Pancreas (tissue), 10 donors: ENCODE data around the gene SLC51A. TPM values are rescaled to one million over a fixed set of nuclear protein-coding genes. Genes with fewer than 3 reads are reported as not detected.

Source experiments
- ATAC-seq, 4 donors: fragments of 200-7000 bp; cut with Tn5 transposase; one replicate each; pipeline versions ENCODE4 v1.8.0 to v1.9.1; 2020; ENCODE audit warnings: mild to moderate bottlenecking in 4 of 4, moderate library complexity in 4 of 4
- DNase-seq, 6 donors: peaks; one replicate each; pipeline ENCODE4 v3.0.0-alpha.2; 2020
- FAIRE-seq: peaks from 2 replicates; lab custom pipeline; 2012; peaks lifted over from hg19 to GRCh38; lab: Jason Lieb, UNC
- H3K27ac ChIP-seq, 4 donors: fragments of 200-600 bp; sonication (generic); 1 replicate in 3 of 4; 2 replicates in 1 of 4; pipeline versions ENCODE4 v1.5.0 to v1.8.0; 2020
- H3K27me3 ChIP-seq, 4 donors: fragments of 200-600 bp; one replicate each; pipeline ENCODE4 v1.8.0; 2021
- H3K36me3 ChIP-seq, 3 donors: fragments of 200-600 bp; sonication (generic) in 1 of 3; one replicate each; pipeline versions ENCODE4 v1.5.0 to v1.8.0; 2020 to 2021
- H3K4me1 ChIP-seq, 3 donors: fragments of 200-600 bp; one replicate each; pipeline ENCODE4 v1.8.0; 2021
- H3K4me3 ChIP-seq, 4 donors: fragments of 200-600 bp; sonication (generic) in 2 of 4; one replicate each; pipeline versions ENCODE4 v1.5.0 to v1.8.0; 2020 to 2021
- H3K9me3 ChIP-seq, 4 donors: fragments of 200-600 bp; one replicate each; pipeline ENCODE4 v1.8.0; 2021
- WGBS, 2 donors: extraction: QIAGEN DNeasy Blood & Tissue Kit; methylation state at CpG; one replicate each; pipeline ENCODE4 v1.1.7; 2013; 5-methylcytosine and 5-hydroxymethylcytosine counted together
- intact Hi-C, 3 donors: fragments of 100-400 bp; cut with DNase I; formaldehyde crosslinking; loops; one replicate each; pipeline versions ENCODE4 v1.11.1 to v1.14.2; 2022
- polyA plus RNA-seq, 2 donors: library from polyadenylated mRNA; stranded (reverse); fragments of 200-250 nt; gene quantifications; one replicate each; pipeline ENCODE4 v1.2.3, GENCODE V29; 2013
- total RNA-seq, 6 donors: library from RNA; stranded (reverse); fragmentation: NEBNext Ultra II Directional in 4 of 6; extraction: Animal tissue kit (Norgen Biotek cat#: 25700) in 4 of 6; gene quantifications; one replicate each; pipeline versions ENCODE4 v1.2.1 to v1.2.4, GENCODE V29; 2021 to 2023
- TF ChIP-seq, protein P1 (sequence below), 4 donors: fragments of 200-600 bp; sonication (generic) in 3 of 4; IDR thresholded peaks; one replicate each; pipeline versions ENCODE4 v1.5.0 to v1.8.0; 2021; ENCODE audit warnings: antibody characterized with exemption in 4 of 4
- donor health status: healthy with polysubstance abuse.
- donor health status: DM: no; HTN: no; CAD: no; lungs with moderate emphysema.
- donor health status: DM: no; HTN: no; CAD: no.
- donor health status: control.
- donor health status: control.
- donor health status: Bipolar disorder and iron deficiency.
- donor health status: DM: yes; HTN: yes; CAD: no.
- donor health status: DM: no; HTN: no; CAD: no.
- donor health status: DM: no; HTN: no; CAD: no.
- donor health status: DM: yes; HTN: yes; CAD: no.

SLC51A gene
- total and polyA plus RNA-seq, 8 donors: 0.19 to 1.2 (median 0.30) TPM; not detected in 4

- no peak overlapping the region for H3K4me3 ChIP-seq
- WGBS, 2 donors: 35% methylated on average over 24 of the region's 24 CpGs
- TF ChIP-seq, protein P1, sequence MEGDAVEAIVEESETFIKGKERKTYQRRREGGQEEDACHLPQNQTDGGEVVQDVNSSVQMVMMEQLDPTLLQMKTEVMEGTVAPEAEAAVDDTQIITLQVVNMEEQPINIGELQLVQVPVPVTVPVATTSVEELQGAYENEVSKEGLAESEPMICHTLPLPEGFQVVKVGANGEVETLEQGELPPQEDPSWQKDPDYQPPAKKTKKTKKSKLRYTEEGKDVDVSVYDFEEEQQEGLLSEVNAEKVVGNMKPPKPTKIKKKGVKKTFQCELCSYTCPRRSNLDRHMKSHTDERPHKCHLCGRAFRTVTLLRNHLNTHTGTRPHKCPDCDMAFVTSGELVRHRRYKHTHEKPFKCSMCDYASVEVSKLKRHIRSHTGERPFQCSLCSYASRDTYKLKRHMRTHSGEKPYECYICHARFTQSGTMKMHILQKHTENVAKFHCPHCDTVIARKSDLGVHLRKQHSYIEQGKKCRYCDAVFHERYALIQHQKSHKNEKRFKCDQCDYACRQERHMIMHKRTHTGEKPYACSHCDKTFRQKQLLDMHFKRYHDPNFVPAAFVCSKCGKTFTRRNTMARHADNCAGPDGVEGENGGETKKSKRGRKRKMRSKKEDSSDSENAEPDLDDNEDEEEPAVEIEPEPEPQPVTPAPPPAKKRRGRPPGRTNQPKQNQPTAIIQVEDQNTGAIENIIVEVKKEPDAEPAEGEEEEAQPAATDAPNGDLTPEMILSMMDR (IDR thresholded peaks at IDR 0.05): no peak
- FAIRE-seq (no peak), ATAC-seq (peak; percentile 45 to 79 (median 62)), DNase-seq (peak in 1 of 6 donors; percentile 29)
- intact Hi-C loops: no loop called here
- no peaks in the 10 kb centered on the region for H3K27me3 ChIP-seq
- H3K9me3 ChIP-seq: no peaks in the 10 kb centered on the region
- peaks cover 0 to 3% (median 0%) of the 10 kb centered on the region in 3 donors for H3K4me1 ChIP-seq
- no peak overlapping the region for H3K27ac ChIP-seq
- H3K36me3 ChIP-seq: no peaks in the 10 kb centered on the region
Observed at GRCh38 chr3:196227629-196228493, 11.5 kb downstream of the SLC51A start.

- TF ChIP-seq, protein P1 (IDR thresholded peaks at IDR 0.05): no peak
- DNase-seq (no peak), ATAC-seq (peak in 2 of 4 donors; percentile 27 to 39), FAIRE-seq (no peak)
- H3K27me3 ChIP-seq: no peaks in the 10 kb centered on the region
- 90 to 97% methylated on average over 12 of the region's 12 CpGs for WGBS, 2 donors
- no peaks in the 10 kb centered on the region for H3K36me3 ChIP-seq
- no peaks in the 10 kb centered on the region for H3K4me1 ChIP-seq
- intact Hi-C loops: no loop called here
- no peaks in the 10 kb centered on the region for H3K9me3 ChIP-seq
- H3K27ac ChIP-seq: no peak overlapping the region
- no peak overlapping the region for H3K4me3 ChIP-seq
Observed at GRCh38 chr3:196232154-196232881, 16.0 kb downstream of the SLC51A start.

GRCh38 chr3:196232882-196233251 lies 16.5 kb downstream of the SLC51A start:
- Histone ChIP-seq H3K27ac (no peak overlapping the region), H3K4me1 (no peaks in the 10 kb centered on the region), H3K27me3 (no peaks in the 10 kb centered on the region), H3K36me3 (no peaks in the 10 kb centered on the region), H3K9me3 (no peaks in the 10 kb centered on the region), H3K4me3 (no peak overlapping the region)
- FAIRE-seq: no peak
- ATAC-seq: no peak
- TF ChIP-seq, protein P1 (IDR thresholded peaks at IDR 0.05): no peak
- 88 to 89% methylated on average over 8 of the region's 8 CpGs for WGBS, 2 donors
- no peak for DNase-seq
- intact Hi-C loops: no loop called here

DNA sequence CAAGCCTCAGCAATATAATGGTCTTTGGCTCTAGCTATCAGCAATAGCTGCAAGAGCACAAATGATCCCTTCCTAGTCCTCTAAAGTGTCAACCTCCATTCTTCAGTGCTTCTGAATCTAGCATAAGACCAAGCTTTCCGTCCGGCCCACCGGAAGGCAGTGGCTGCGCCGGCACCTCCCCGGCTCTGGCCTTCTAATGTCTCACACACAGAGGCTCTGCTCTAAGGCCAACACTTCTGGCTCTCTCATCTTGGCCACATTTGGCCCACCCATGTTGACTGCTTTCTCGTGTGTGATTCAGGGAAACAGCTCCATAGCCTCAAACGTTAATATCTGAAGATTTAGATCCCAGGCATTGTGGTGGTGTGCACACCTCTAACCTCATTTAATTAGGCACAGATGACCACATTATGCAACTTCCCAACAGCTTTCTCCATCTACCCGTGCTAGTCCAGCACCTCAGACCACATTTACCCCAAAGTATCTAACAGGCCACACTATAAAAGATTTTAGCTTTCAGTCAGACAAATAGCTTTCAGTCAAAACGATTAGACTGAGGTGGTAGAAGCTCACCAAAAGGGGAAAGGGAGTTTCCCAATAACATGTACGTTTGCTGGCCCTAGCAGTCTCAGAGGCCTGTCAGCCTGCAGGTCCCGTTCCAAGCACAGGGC lies 19.3 kb downstream of the SLC51A start:
- Histone ChIP-seq H3K27ac (no peak overlapping the region), H3K9me3 (no peaks in the 10 kb centered on the region), H3K36me3 (peaks cover 0 to 6% (median 0%) of the 10 kb centered on the region in 3 donors), H3K27me3 (no peaks in the 10 kb centered on the region), H3K4me3 (no peak overlapping the region), H3K4me1 (no peaks in the 10 kb centered on the region)
- FAIRE-seq (no peak), ATAC-seq (no peak), DNase-seq (no peak)
- WGBS, 2 donors: 79 to 84% methylated on average over 12 of the region's 12 CpGs
- TF ChIP-seq, protein P1 (IDR thresholded peaks at IDR 0.05): no peak
- intact Hi-C loops: no loop called here
